Head of caudate nucleus (tissue), 42 donors: ENCODE results near the gene RTN4IP1.
"Not testable (repeated sequence)": the region's sequence is repeated elsewhere in the genome, so short reads cannot be mapped to it uniquely, and the experiment has no call there.

ENCODE experiments used
- DNase-seq, 42 donors: peaks; one replicate each; pipeline versions ENCODE4 v3.0.0 to v3.0.0-alpha.2; 2020 to 2021; ENCODE audit warnings: mixed read lengths in 7 of 42
- intact Hi-C: fragments of 100-400 bp; cut with DNase I; formaldehyde crosslinking; loops from one replicate; pipeline ENCODE4 v1.15.0; 2022

Gene RTN4IP1

GRCh38 chr6:106600329-106600728, 29.0 kb downstream of the RTN4IP1 start:
- intact Hi-C loops, result no loop called here
- DNase-seq, result no peak

GRCh38 chr6:106599440-106599839, 29.9 kb downstream of the RTN4IP1 start:
- intact Hi-C loops, result no loop called here
- no peak for DNase-seq

GRCh38 chr6:106591111-106591825, 38.0 kb downstream of the RTN4IP1 start:
- no peak for DNase-seq

GRCh38 chr6:106588937-106589336, 40.4 kb downstream of the RTN4IP1 start:
- intact Hi-C loops, result not testable (repeated sequence)

More at GRCh38 chr6:106591111-106591825, 38.0 kb downstream of the RTN4IP1 start:
- intact Hi-C loops, result no loop called here

GRCh38 chr6:106586815-106587415, 42.4 kb downstream of the RTN4IP1 start:
- DNase-seq, result no peak
- intact Hi-C loops, result no loop called here

More at GRCh38 chr6:106588937-106589336, 40.4 kb downstream of the RTN4IP1 start:
- DNase-seq, result not testable (repeated sequence)

GRCh38 chr6:106581468-106581867, 47.8 kb downstream of the RTN4IP1 start:
- DNase-seq, result no peak
- intact Hi-C loops, result no loop called here

GRCh38 chr6:106579281-106579680, 50.0 kb downstream of the RTN4IP1 start:
- intact Hi-C loops, result no loop called here
- DNase-seq, result no peak

GRCh38 chr6:106574741-106575458, 54.4 kb downstream of the RTN4IP1 start:
- intact Hi-C loops, result no loop called here

GRCh38 chr6:106572875-106573585, 56.3 kb downstream of the RTN4IP1 start:
- no peak for DNase-seq
- intact Hi-C loops, result no loop called here

More at GRCh38 chr6:106574741-106575458, 54.4 kb downstream of the RTN4IP1 start:
- DNase-seq, result peak in 31 of 42 donors; percentile 5 to 84 (median 36)

GRCh38 chr6:106572436-106572835, 56.9 kb downstream of the RTN4IP1 start:
- intact Hi-C loops, result no loop called here
- no peak for DNase-seq

- no peak for DNase-seq
- intact Hi-C loops, result loop anchor here (5.0 to 10.0 kb wide), 2 partner anchors 122 to 235 kb away; no protein-coding TSS in a partner anchor
These were observed 59.9 kb downstream of the RTN4IP1 start for GRCh38 chr6:106569428-106569827.

GRCh38 chr6:106568530-106568929, 60.8 kb downstream of the RTN4IP1 start:
- intact Hi-C loops, result loop anchor here (5.0 to 10.0 kb wide), 2 partner anchors 121 to 234 kb away; no protein-coding TSS in a partner anchor
- DNase-seq, result no peak

GRCh38 chr6:106564476-106564875, 64.8 kb downstream of the RTN4IP1 start:
- DNase-seq, result no peak
- intact Hi-C loops, result loop anchor here (10.0 kb wide), 1 partner anchor 230 kb away; no protein-coding TSS in a partner anchor

GRCh38 chr6:106563614-106564013, 65.7 kb downstream of the RTN4IP1 start:
- no peak for DNase-seq
- intact Hi-C loops, result loop anchor here (10.0 kb wide), 1 partner anchor 229 kb away; no protein-coding TSS in a partner anchor

GRCh38 chr6:106561686-106562405, 67.5 kb downstream of the RTN4IP1 start:
- intact Hi-C loops, result loop anchor here (10.0 kb wide), 1 partner anchor 227 kb away; no protein-coding TSS in a partner anchor
- no peak for DNase-seq

- DNase-seq, result no peak
- intact Hi-C loops, result loop anchor here (10.0 kb wide), 1 partner anchor 226 kb away; no protein-coding TSS in a partner anchor
These were observed 68.2 kb downstream of the RTN4IP1 start for GRCh38 chr6:106560996-106561685.

GRCh38 chr6:106559659-106560058, 69.6 kb downstream of the RTN4IP1 start:
- DNase-seq, result not testable (repeated sequence)
- intact Hi-C loops, result loop anchor here (10.0 kb wide), 1 partner anchor 225 kb away; no protein-coding TSS in a partner anchor

GRCh38 chr6:106558364-106558763, 70.9 kb downstream of the RTN4IP1 start:
- intact Hi-C loops, result no loop called here
- DNase-seq, result no peak
